BLaER1 treated with 17β-estradiol and CSF1 and Interleukin-3, amounts not matched to agents 10 nM and 100 nM (cell line): ENCODE measurements around the gene MNAT1.

Experiments
- H3K27ac ChIP-seq, 11 experiments: shearing (Covaris generic); formaldehyde crosslinking; 2 replicates each; pipeline ENCODE4 v1.8.1; 2022
- H3K27me3 ChIP-seq, 11 experiments: shearing (Covaris generic); formaldehyde crosslinking; 2 replicates each; pipeline ENCODE4 v1.8.1; 2022
- H3K36me3 ChIP-seq, 11 experiments: shearing (Covaris generic); formaldehyde crosslinking; 2 replicates each; pipeline ENCODE4 v1.8.1; 2022
- H3K4me1 ChIP-seq, 10 experiments: shearing (Covaris generic); formaldehyde crosslinking; 2 replicates each; pipeline ENCODE4 v1.8.1; 2022
- H3K4me2 ChIP-seq, 11 experiments: shearing (Covaris generic); formaldehyde crosslinking; 2 replicates each; pipeline ENCODE4 v1.8.1; 2022
- H3K4me3 ChIP-seq, 10 experiments: shearing (Covaris generic); formaldehyde crosslinking; 2 replicates each; pipeline ENCODE4 v1.8.1; 2022
- H3K9ac ChIP-seq, 11 experiments: shearing (Covaris generic); formaldehyde crosslinking; 2 replicates each; pipeline ENCODE4 v1.8.1; 2022
- H3K9me3 ChIP-seq, 11 experiments: shearing (Covaris generic); formaldehyde crosslinking; replicated peaks in 1 of 11; 2 replicates each; pipeline ENCODE4 v1.8.1; 2022
- H4K20me1 ChIP-seq, 11 experiments: shearing (Covaris generic); formaldehyde crosslinking; 2 replicates each; pipeline ENCODE4 v1.8.1; 2022
- Cebpa-rat ChIP-seq, 11 experiments: shearing (Covaris generic); IDR thresholded peaks; 2 replicates each; pipeline ENCODE4 v1.8.1; 2022

Gene MNAT1

DNA sequence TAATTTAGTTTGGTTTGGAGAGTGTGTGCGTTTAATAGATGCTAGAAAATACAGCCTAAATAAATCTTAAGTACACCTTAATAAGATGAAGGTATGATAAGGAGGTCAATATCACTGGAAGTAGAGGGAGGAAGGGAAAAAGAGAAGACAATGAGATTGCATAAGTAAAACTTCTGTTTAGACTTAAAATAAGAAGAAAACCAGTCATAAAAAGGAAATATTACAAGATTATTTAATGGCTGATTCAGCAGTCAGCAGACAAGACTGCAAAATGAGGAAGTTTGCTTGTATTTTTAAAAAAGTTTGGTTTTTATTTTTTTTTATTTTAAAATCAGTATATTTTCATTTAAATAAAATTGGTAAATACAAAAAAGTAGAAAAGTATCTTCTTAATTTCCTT lies 249.6 kb downstream of the MNAT1 start:
- H3K27me3 ChIP-seq: peaks cover 0 to 19% (median 15%) of the 10 kb centered on the region in 11 experiments; a peak in 15 of 22 replicates
- H3K36me3 ChIP-seq: peaks cover 0 to 33% (median 0%) of the 10 kb centered on the region in 11 experiments; a peak in 7 of 22 replicates
- peak overlapping the region in 3 of 11 experiments; percentile 62 to 78 (median 70); a peak in 5 of 22 replicates for H3K9ac ChIP-seq
- H3K4me1 ChIP-seq: peaks cover 0 to 97% (median 10%) of the 10 kb centered on the region in 10 experiments; a peak in 17 of 20 replicates
- peak overlapping the region in 4 of 11 experiments; percentile 55 to 77 (median 72); a peak in 8 of 22 replicates for H3K27ac ChIP-seq
- TF ChIP-seq Cebpa-rat (IDR thresholded peaks at IDR 0.05): no peak
- H3K4me2 ChIP-seq: peak overlapping the region in 4 of 11 experiments; percentile 58 to 98 (median 88); a peak in 8 of 22 replicates
- peak overlapping the region in 3 of 10 experiments; percentile 65 to 70 (median 70); a peak in 6 of 20 replicates for H3K4me3 ChIP-seq
- no peaks in the 10 kb centered on the region for H4K20me1 ChIP-seq
- H3K9me3 ChIP-seq: peaks cover 0 to 16% (median 11%) of the 10 kb centered on the region in 11 experiments; a peak in 15 of 22 replicates

DNA sequence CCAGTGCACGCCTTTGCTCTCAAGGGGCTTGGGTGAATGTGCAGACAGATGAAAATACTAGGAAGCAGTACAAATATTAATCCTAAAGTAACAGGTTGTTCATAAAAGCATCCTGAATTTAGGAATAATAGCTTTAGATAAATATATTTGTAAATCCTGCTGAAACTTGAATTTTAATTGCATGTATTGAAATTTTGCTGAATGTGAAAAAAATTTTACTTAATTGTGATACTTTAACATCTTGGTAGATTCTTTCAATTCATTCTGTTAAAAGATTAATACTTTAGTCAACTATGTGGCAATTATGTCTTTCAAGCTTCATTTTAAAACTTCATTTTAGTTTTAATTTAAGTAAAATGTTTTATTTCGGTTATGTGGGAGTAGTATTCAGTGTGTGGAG lies 251.9 kb downstream of the MNAT1 start:
- H3K4me3 ChIP-seq: peak overlapping the region in 2 of 10 experiments; percentile 65 to 70; a peak in 4 of 20 replicates
- peaks cover 0 to 8% (median 5%) of the 10 kb centered on the region in 11 experiments; a peak in 12 of 22 replicates for H3K27me3 ChIP-seq
- 0 out of 22 replicates have a peak overlapping the region, but pooled peaks of 1 of the 11 experiments have one; percentile 34 for H3K27ac ChIP-seq
- H3K4me1 ChIP-seq: peaks cover 0 to 97% (median 10%) of the 10 kb centered on the region in 10 experiments; a peak in 17 of 20 replicates
- no peaks in the 10 kb centered on the region for H4K20me1 ChIP-seq
- peaks cover 0 to 3% (median 0%) of the 10 kb centered on the region in 11 experiments; a peak in 3 of 22 replicates for H3K9me3 ChIP-seq
- TF ChIP-seq Cebpa-rat (IDR thresholded peaks at IDR 0.05): no peak
- peaks cover 0 to 47% (median 0%) of the 10 kb centered on the region in 11 experiments; a peak in 8 of 22 replicates for H3K36me3 ChIP-seq
- peak overlapping the region in 3 of 11 experiments; percentile 85 to 98 (median 92); a peak in 5 of 22 replicates for H3K4me2 ChIP-seq
- H3K9ac ChIP-seq: peak overlapping the region in 2 of 11 experiments; percentile 18 to 23; a peak in 3 of 22 replicates

DNA sequence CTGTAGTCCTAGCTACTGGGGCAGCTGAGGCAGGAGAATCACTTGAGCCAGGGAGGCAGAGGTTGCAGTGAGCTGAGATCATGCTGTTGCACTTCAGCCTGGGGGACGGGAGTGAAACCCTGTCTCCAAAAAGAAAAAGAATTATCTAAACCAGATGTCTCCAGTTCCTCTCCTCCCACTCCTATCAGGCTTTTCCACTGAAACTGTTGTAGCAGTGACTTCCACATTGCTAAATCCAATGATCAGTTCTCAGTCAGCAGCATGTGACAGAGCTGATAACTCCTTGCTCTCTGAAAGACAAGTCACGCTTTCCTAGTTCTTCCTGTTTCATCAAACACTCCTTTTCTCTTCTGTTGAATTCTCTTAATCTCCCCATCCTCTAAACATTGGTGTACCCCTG lies 255.0 kb downstream of the MNAT1 start:
- H3K36me3 ChIP-seq: peaks cover 0 to 78% (median 0%) of the 10 kb centered on the region in 11 experiments; a peak in 8 of 22 replicates
- 0 out of 22 replicates have a peak, but pooled peaks of 1 of the 11 experiments have one; percentile 11 for TF ChIP-seq Cebpa-rat (IDR thresholded peaks at IDR 0.05)
- H3K27ac ChIP-seq: peak overlapping the region in 3 of 11 experiments; percentile 62 to 81 (median 79); a peak in 6 of 22 replicates
- no peaks in the 10 kb centered on the region; a peak in 1 of 22 replicates for H3K9me3 ChIP-seq
- no peaks in the 10 kb centered on the region for H3K27me3 ChIP-seq
- H3K4me1 ChIP-seq: peaks cover 0 to 85% (median 0%) of the 10 kb centered on the region in 10 experiments; a peak in 8 of 20 replicates
- peak overlapping the region in 1 of 10 experiments; percentile 7; a peak in 2 of 20 replicates for H3K4me3 ChIP-seq
- H4K20me1 ChIP-seq: no peaks in the 10 kb centered on the region
- peak overlapping the region in 3 of 11 experiments; percentile 44 to 98 (median 92); a peak in 6 of 22 replicates for H3K4me2 ChIP-seq
- H3K9ac ChIP-seq: peak overlapping the region in 3 of 11 experiments; percentile 32 to 66 (median 65); a peak in 5 of 22 replicates

DNA sequence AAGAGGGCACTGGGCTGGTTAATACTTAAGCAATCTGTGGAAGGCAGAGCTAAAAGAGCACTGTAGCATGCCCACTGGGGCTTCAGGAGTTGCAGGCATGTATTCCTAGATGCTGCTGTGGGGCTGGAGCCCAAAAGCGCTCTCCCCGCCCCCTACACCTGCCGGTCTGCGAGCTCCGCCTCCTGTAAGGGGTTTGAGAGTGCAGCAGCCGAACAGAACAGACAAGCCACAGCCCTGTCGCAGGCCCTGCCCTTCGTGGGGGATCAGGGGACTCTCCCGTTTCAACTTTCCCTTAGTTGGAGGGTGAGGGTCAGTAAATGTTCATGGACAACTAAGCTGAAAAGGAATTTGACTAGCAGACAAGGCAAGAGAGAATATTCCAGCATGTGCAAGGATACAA lies 264.1 kb downstream of the MNAT1 start:
- TF ChIP-seq Cebpa-rat (IDR thresholded peaks at IDR 0.05): no peak
- peaks cover 0 to 8% (median 0%) of the 10 kb centered on the region in 11 experiments; a peak in 2 of 22 replicates for H3K9me3 ChIP-seq
- H3K4me2 ChIP-seq: no peak overlapping the region
- no peak overlapping the region for H3K27ac ChIP-seq
- H3K36me3 ChIP-seq: peaks cover 0 to 60% (median 0%) of the 10 kb centered on the region in 11 experiments; a peak in 8 of 22 replicates
- H3K4me3 ChIP-seq: no peak overlapping the region
- no peaks in the 10 kb centered on the region for H3K27me3 ChIP-seq
- H3K4me1 ChIP-seq: peaks cover 0 to 40% (median 0%) of the 10 kb centered on the region in 10 experiments; a peak in 4 of 20 replicates
- H3K9ac ChIP-seq: no peak overlapping the region
- peaks cover 0 to 62% (median 0%) of the 10 kb centered on the region in 11 experiments; a peak in 3 of 22 replicates for H4K20me1 ChIP-seq

DNA sequence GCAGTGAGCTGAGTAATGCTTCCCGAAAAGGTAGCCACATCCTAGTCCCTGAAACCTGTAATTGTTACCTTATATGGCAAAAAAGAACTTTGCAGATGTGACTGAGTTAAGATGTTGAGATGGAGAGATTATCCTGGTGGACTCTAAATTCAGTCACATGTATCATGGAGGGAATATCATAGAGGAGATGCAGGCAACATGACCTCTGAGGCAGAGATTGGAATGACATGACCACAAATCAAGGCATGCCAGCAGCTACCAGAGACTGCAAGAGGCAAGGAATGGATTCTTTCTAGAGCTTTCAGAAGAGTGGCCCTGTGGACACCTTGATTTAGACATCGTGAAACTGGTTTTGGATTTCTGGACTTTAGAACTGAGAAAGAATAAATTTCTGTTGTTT lies 265.0 kb downstream of the MNAT1 start:
- peaks cover 0 to 8% (median 0%) of the 10 kb centered on the region in 11 experiments; a peak in 2 of 22 replicates for H3K9me3 ChIP-seq
- TF ChIP-seq Cebpa-rat (IDR thresholded peaks at IDR 0.05): no peak
- H3K27ac ChIP-seq: no peak overlapping the region
- H3K36me3 ChIP-seq: peaks cover 0 to 57% (median 0%) of the 10 kb centered on the region in 11 experiments; a peak in 8 of 22 replicates
- no peak overlapping the region for H3K4me3 ChIP-seq
- peaks cover 0 to 37% (median 0%) of the 10 kb centered on the region in 10 experiments; a peak in 4 of 20 replicates for H3K4me1 ChIP-seq
- no peak overlapping the region for H3K9ac ChIP-seq
- peaks cover 0 to 62% (median 0%) of the 10 kb centered on the region in 11 experiments; a peak in 3 of 22 replicates for H4K20me1 ChIP-seq
- H3K27me3 ChIP-seq: no peaks in the 10 kb centered on the region
- no peak overlapping the region for H3K4me2 ChIP-seq

DNA sequence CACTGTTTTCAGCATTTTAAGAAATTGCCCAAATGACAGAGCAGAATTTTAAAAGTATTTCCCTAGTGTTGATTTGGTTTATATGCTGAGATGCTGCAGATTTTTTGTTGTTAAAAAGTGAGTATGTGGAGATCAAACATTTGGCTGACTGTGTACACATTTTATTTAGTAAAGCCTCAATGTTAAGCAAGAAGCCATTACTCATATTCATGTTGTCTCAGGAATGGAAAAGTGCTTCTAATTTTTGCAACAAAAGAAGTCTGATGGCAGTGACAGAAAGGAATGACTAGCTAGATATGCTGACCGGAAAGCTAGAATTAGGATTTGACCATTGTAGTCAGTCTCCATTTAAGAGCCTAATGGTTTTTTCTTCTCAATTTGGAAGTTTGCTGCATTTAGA lies 269.0 kb downstream of the MNAT1 start:
- TF ChIP-seq Cebpa-rat (IDR thresholded peaks at IDR 0.05): no peak
- no peak overlapping the region for H3K27ac ChIP-seq
- H3K27me3 ChIP-seq: no peaks in the 10 kb centered on the region
- no peak overlapping the region for H3K9ac ChIP-seq
- H3K36me3 ChIP-seq: peaks cover 0 to 38% (median 0%) of the 10 kb centered on the region in 11 experiments; a peak in 8 of 22 replicates
- H3K4me1 ChIP-seq: peaks cover 0 to 5% (median 0%) of the 10 kb centered on the region in 10 experiments; a peak in 1 of 20 replicates
- H4K20me1 ChIP-seq: peaks cover 0 to 39% (median 0%) of the 10 kb centered on the region in 11 experiments; a peak in 3 of 22 replicates
- no peak overlapping the region for H3K4me3 ChIP-seq
- peaks cover 0 to 3% (median 0%) of the 10 kb centered on the region in 11 experiments; a peak in 1 of 22 replicates for H3K9me3 ChIP-seq
- H3K4me2 ChIP-seq: no peak overlapping the region

DNA sequence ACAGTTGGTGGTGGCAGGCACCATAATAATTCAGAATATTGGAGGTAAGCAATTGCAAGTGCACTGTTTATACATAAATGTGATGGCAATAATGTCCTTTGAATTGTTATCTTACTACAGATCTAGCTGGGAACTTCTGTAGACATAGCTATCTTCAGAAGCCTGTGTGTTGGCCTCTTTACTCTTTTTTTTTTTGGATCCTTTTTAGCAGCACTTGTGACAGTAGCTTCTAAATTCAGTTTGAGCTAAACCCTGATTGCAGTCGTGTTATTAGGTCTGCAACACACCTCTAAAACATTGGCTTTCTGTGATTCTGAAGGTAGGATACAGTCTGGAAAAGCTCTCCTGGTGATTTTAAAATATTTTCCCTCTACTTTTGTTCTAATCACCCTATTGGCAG lies 285.0 kb downstream of the MNAT1 start:
- TF ChIP-seq Cebpa-rat (IDR thresholded peaks at IDR 0.05): no peak
- Histone ChIP-seq H3K27me3 (no peaks in the 10 kb centered on the region), H3K27ac (no peak overlapping the region), H3K4me1 (peaks cover 0 to 6% (median 0%) of the 10 kb centered on the region in 10 experiments; a peak in 2 of 20 replicates), H3K36me3 (peaks cover 0 to 27% (median 0%) of the 10 kb centered on the region in 11 experiments; a peak in 6 of 22 replicates), H3K4me2 (no peak overlapping the region), H3K9ac (no peak overlapping the region), H4K20me1 (peaks cover 0 to 90% (median 0%) of the 10 kb centered on the region in 11 experiments; a peak in 3 of 22 replicates), H3K4me3 (no peak overlapping the region), H3K9me3 (peaks cover 0 to 7% (median 6%) of the 10 kb centered on the region in 11 experiments; a peak in 11 of 22 replicates)
